ENCODE results near the gene OR2J3. TPM values are rescaled to one million over a fixed set of nuclear protein-coding genes. Genes with fewer than 3 reads are reported as not detected.

The OR2J3 gene
- total RNA-seq, 1 donor from 2014 or later, result not detected

GRCh38 chr6:29129326-29130012 lies 21.6 kb downstream of the OR2J3 start:
- Histone ChIP-seq H3K4me3 (ENCODE audit: low read depth, low read length) (no peak overlapping the region), H3K36me3 (ENCODE audit: control insufficient read depth, insufficient read depth, low read length) (no peaks in the 10 kb centered on the region), H3K27me3 (ENCODE audit: control insufficient read depth, insufficient read depth, low read length) (no peaks in the 10 kb centered on the region)
- no peak for FAIRE-seq
- no peak for DNase-seq (ENCODE audit: low read depth)
- TF ChIP-seq, protein P1, sequence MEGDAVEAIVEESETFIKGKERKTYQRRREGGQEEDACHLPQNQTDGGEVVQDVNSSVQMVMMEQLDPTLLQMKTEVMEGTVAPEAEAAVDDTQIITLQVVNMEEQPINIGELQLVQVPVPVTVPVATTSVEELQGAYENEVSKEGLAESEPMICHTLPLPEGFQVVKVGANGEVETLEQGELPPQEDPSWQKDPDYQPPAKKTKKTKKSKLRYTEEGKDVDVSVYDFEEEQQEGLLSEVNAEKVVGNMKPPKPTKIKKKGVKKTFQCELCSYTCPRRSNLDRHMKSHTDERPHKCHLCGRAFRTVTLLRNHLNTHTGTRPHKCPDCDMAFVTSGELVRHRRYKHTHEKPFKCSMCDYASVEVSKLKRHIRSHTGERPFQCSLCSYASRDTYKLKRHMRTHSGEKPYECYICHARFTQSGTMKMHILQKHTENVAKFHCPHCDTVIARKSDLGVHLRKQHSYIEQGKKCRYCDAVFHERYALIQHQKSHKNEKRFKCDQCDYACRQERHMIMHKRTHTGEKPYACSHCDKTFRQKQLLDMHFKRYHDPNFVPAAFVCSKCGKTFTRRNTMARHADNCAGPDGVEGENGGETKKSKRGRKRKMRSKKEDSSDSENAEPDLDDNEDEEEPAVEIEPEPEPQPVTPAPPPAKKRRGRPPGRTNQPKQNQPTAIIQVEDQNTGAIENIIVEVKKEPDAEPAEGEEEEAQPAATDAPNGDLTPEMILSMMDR (IDR thresholded peaks at IDR 0.05; ENCODE audit: insufficient read depth, low read length, severe bottlenecking), result no peak

DNA sequence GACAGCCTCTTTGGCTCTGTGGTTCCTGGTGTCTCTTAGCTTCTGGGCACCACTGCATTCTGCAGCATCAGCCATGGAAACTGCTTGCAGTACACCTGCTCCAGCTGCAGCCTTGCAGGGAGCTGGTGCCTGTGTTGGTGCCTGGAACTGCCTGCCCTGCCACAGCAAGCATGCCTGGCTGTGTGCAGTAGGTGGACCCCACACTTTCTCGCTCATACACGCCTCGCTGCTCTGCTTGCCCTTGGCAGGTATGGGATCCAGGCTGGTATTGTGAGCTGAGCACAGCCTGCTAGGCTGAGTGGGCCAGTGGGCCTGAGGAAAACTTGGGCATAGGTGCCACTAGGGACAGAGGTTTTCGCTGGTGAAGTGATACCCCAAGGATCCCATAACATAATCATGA lies 22.8 kb downstream of the OR2J3 start:
- Histone ChIP-seq H3K27me3 (ENCODE audit: control insufficient read depth, insufficient read depth, low read length) (no peaks in the 10 kb centered on the region), H3K36me3 (ENCODE audit: control insufficient read depth, insufficient read depth, low read length) (no peaks in the 10 kb centered on the region), H3K4me3 (ENCODE audit: low read depth, low read length) (no peak overlapping the region)
- FAIRE-seq (no peak), DNase-seq (ENCODE audit: low read depth) (no peak)
- TF ChIP-seq, protein P1 (IDR thresholded peaks at IDR 0.05; ENCODE audit: insufficient read depth, low read length, severe bottlenecking), result no peak

- no peak overlapping the region for H3K4me3 ChIP-seq (ENCODE audit: low read depth, low read length)
- FAIRE-seq (no peak), DNase-seq (ENCODE audit: low read depth) (peak; percentile 73)
- H3K36me3 ChIP-seq (ENCODE audit: control insufficient read depth, insufficient read depth, low read length), result no peaks in the 10 kb centered on the region
- TF ChIP-seq, protein P1 (IDR thresholded peaks at IDR 0.05; ENCODE audit: insufficient read depth, low read length, severe bottlenecking), result no peak
- no peaks in the 10 kb centered on the region for H3K27me3 ChIP-seq (ENCODE audit: control insufficient read depth, insufficient read depth, low read length)
Observed at GRCh38 chr6:29131691-29132090, 23.8 kb downstream of the OR2J3 start.

DNA sequence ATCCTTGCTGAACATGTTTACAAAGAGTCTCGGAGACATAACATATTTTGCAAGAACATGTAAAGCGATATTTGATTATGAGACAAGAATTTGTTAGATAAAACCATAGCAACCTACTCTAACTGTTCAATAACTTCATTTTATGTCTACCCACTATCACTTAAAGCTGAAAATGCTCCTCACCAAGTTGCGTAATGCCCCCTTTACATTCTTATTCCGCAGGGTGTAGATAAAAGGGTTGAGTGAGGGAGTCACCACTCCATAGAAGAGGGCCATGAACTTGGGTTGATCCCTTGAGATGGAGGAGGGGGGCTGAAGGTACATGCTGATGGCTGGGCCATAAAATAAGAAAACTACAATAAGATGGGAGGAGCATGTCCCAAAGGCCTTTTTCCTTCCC lies 29.9 kb downstream of the OR2J3 start:
- Histone ChIP-seq H3K27me3 (ENCODE audit: control insufficient read depth, insufficient read depth, low read length) (no peaks in the 10 kb centered on the region), H3K36me3 (ENCODE audit: control insufficient read depth, insufficient read depth, low read length) (no peaks in the 10 kb centered on the region), H3K4me3 (ENCODE audit: low read depth, low read length) (no peak overlapping the region)
- FAIRE-seq, result no peak
- TF ChIP-seq, protein P1 (IDR thresholded peaks at IDR 0.05; ENCODE audit: insufficient read depth, low read length, severe bottlenecking), result no peak
- no peak for DNase-seq (ENCODE audit: low read depth)

- FAIRE-seq (no peak), DNase-seq (ENCODE audit: low read depth) (no peak)
- H3K4me3 ChIP-seq (ENCODE audit: low read depth, low read length), result no peak overlapping the region
- TF ChIP-seq, protein P1 (IDR thresholded peaks at IDR 0.05; ENCODE audit: insufficient read depth, low read length, severe bottlenecking), result no peak
- no peaks in the 10 kb centered on the region for H3K36me3 ChIP-seq (ENCODE audit: control insufficient read depth, insufficient read depth, low read length)
- H3K27me3 ChIP-seq (ENCODE audit: control insufficient read depth, insufficient read depth, low read length), result no peaks in the 10 kb centered on the region
Observed at GRCh38 chr6:29141606-29142005, 33.7 kb downstream of the OR2J3 start.

GRCh38 chr6:29142309-29142708 lies 34.5 kb downstream of the OR2J3 start:
- no peak overlapping the region for H3K4me3 ChIP-seq (ENCODE audit: low read depth, low read length)

More at GRCh38 chr6:29142309-29142708, 34.5 kb downstream of the OR2J3 start:
- Histone ChIP-seq H3K27me3 (ENCODE audit: control insufficient read depth, insufficient read depth, low read length) (no peaks in the 10 kb centered on the region), H3K36me3 (ENCODE audit: control insufficient read depth, insufficient read depth, low read length) (no peaks in the 10 kb centered on the region)
- DNase-seq (ENCODE audit: low read depth), result no peak
- FAIRE-seq, result no peak
- TF ChIP-seq, protein P1 (IDR thresholded peaks at IDR 0.05; ENCODE audit: insufficient read depth, low read length, severe bottlenecking), result no peak

Data from bronchial epithelial cell (primary cell).